Measurements from ENCODE around the gene PDK3. TPM values are rescaled to one million over a fixed set of nuclear protein-coding genes. Genes with fewer than 3 reads are reported as not detected.

The PDK3 gene
- total RNA-seq, 2 experiments from 2014 or later, result 12.5 to 12.6 TPM

DNA sequence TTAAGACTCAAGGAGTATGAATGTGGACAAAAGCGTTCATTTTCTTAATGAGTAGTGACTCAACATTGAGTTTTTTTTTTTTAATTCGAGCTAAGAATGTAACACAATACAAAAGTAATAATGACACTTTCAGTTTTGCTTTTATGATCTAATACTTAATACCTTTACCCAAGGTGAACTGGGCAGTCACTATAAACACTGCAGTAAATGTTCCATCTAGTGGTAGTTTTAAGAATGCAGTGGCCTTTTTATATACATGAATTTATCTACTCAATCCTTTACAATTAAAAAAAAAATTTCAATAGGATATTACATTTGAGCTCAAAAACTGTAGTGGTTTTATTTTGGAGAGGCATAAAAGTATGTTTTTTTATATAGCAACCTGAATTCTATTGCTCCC lies 33.9 kb downstream of the PDK3 start:
- DNase-seq, result peak in 3 of 14 experiments; percentile 61 to 74 (median 74)
- H3K9me3 ChIP-seq (ENCODE audit: control insufficient read depth in 1 of 2, insufficient read depth in 1 of 2, low read length in 2 of 2), result no peaks in the 10 kb centered on the region
- H3K27me3 Mint-ChIP-seq, result no peaks in the 10 kb centered on the region
- no peak overlapping the region for H3K4me3 ChIP-seq (ENCODE audit: low read length)
- peak overlapping the region; percentile 78 for H3K27ac Mint-ChIP-seq
- H3K36me3 Mint-ChIP-seq (ENCODE audit: low read depth), result peaks cover 51% of the 10 kb centered on the region
- H3K4me1 Mint-ChIP-seq (ENCODE audit: low read depth), result peaks cover 34% of the 10 kb centered on the region
- H3K36me3 ChIP-seq (ENCODE audit: insufficient read depth, low read length), result peaks cover 25% of the 10 kb centered on the region
- ChIA-PET CTCF (interaction anchor here (0.9 to 4.4 kb wide), 11 partner anchors 11 to 129 kb away, joined by 3 to 64 read pairs (median 6); no protein-coding TSS in a partner anchor), POLR2A (interaction anchor here (3.5 to 4.2 kb wide), 3 partner anchors 19 to 103 kb away, joined by 30 to 37 read pairs (median 33); partner anchors contain the start of gene PDK3)
- intact Hi-C loops (cut with DNase I, micrococcal nuclease), result loop anchor here (1.0 to 10.0 kb wide), 5 partner anchors 37 to 240 kb away; no protein-coding TSS in a partner anchor
- peaks cover 13% of the 10 kb centered on the region for H3K4me1 ChIP-seq (ENCODE audit: insufficient read depth, low read length)
- H3K27me3 ChIP-seq (ENCODE audit: control insufficient read depth in 1 of 2, insufficient read depth in 2 of 2, low read length in 2 of 2), result no peaks in the 10 kb centered on the region
- no peaks in the 10 kb centered on the region for H3K9me3 Mint-ChIP-seq
- H3K4me3 Mint-ChIP-seq, result peak overlapping the region; percentile 42
- H3K27ac ChIP-seq (ENCODE audit: low read depth in 1 of 2, low read length in 2 of 2), result peak overlapping the region in 1 of 2 donors; percentile 41
- ATAC-seq (ENCODE audit: poor library complexity), result peak; percentile 80
- TF ChIP-seq, protein P1, sequence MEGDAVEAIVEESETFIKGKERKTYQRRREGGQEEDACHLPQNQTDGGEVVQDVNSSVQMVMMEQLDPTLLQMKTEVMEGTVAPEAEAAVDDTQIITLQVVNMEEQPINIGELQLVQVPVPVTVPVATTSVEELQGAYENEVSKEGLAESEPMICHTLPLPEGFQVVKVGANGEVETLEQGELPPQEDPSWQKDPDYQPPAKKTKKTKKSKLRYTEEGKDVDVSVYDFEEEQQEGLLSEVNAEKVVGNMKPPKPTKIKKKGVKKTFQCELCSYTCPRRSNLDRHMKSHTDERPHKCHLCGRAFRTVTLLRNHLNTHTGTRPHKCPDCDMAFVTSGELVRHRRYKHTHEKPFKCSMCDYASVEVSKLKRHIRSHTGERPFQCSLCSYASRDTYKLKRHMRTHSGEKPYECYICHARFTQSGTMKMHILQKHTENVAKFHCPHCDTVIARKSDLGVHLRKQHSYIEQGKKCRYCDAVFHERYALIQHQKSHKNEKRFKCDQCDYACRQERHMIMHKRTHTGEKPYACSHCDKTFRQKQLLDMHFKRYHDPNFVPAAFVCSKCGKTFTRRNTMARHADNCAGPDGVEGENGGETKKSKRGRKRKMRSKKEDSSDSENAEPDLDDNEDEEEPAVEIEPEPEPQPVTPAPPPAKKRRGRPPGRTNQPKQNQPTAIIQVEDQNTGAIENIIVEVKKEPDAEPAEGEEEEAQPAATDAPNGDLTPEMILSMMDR (IDR thresholded peaks at IDR 0.05), result peak; percentile 30

DNA sequence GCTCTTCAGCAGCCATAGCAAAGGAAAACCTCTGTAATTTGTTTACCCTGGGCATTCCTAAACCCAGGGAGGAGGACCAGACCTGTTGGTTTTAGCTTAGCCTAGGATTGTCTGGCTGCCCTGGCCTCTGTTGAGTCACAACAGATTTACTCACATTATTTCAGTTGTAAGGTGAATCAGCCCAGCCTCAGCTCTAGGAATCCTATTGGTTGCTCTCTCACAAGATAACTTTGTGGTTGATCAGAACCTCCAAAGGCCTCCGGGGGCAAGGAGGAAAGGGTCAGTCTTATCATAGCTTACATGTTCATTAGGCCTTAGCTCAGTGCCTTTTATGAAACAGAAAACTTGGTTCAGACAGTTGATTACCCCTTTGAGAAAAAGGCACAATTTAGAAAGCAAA lies 41.0 kb downstream of the PDK3 start:
- H3K4me3 ChIP-seq (ENCODE audit: low read length), result no peak overlapping the region
- ChIA-PET POLR2A (no interaction called here), CTCF (no interaction called here)
- no peaks in the 10 kb centered on the region for H3K9me3 ChIP-seq (ENCODE audit: control insufficient read depth in 1 of 2, insufficient read depth in 1 of 2, low read length in 2 of 2)
- no peaks in the 10 kb centered on the region for H3K27me3 ChIP-seq (ENCODE audit: control insufficient read depth in 1 of 2, insufficient read depth in 2 of 2, low read length in 2 of 2)
- no peak overlapping the region for H3K27ac ChIP-seq (ENCODE audit: low read depth in 1 of 2, low read length in 2 of 2)
- H3K4me1 Mint-ChIP-seq (ENCODE audit: low read depth), result no peaks in the 10 kb centered on the region
- no peak overlapping the region for H3K27ac Mint-ChIP-seq
- no peak overlapping the region for H3K4me3 Mint-ChIP-seq
- no peaks in the 10 kb centered on the region for H3K27me3 Mint-ChIP-seq
- H3K4me1 ChIP-seq (ENCODE audit: insufficient read depth, low read length), result no peaks in the 10 kb centered on the region
- intact Hi-C loops (cut with DNase I, micrococcal nuclease), result no loop called here
- no peaks in the 10 kb centered on the region for H3K9me3 Mint-ChIP-seq
- peaks cover 38% of the 10 kb centered on the region for H3K36me3 ChIP-seq (ENCODE audit: insufficient read depth, low read length)
- DNase-seq (no peak), ATAC-seq (ENCODE audit: poor library complexity) (no peak)
- TF ChIP-seq, protein P1 (IDR thresholded peaks at IDR 0.05), result no peak
- peaks cover 66% of the 10 kb centered on the region for H3K36me3 Mint-ChIP-seq (ENCODE audit: low read depth)

DNA sequence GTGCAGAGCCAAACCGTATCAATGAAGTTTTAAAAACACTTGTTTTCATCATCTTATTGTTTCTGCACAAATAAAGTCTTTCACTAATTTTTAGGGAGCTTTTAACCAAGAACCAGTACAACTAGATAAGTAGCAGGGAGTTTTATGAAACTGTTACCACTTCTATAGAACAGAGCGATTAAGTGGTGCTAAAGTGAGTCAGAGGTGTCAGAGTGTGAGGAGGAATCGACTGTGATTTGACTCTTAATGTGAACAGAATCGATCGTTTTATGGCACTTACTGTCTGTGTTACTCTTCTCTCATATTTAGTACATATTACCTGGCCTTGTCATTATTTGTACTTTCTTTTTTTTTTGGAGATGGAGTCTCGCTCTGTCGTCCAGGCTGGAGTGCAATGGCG lies 43.3 kb downstream of the PDK3 start:
- Histone ChIP-seq H3K9me3 (ENCODE audit: control insufficient read depth in 1 of 2, insufficient read depth in 1 of 2, low read length in 2 of 2) (no peaks in the 10 kb centered on the region), H3K27ac (ENCODE audit: low read depth in 1 of 2, low read length in 2 of 2) (no peak overlapping the region), H3K4me3 (ENCODE audit: low read length) (no peak overlapping the region), H3K36me3 (ENCODE audit: insufficient read depth, low read length) (peaks cover 39% of the 10 kb centered on the region), H3K27me3 (ENCODE audit: control insufficient read depth in 1 of 2, insufficient read depth in 2 of 2, low read length in 2 of 2) (no peaks in the 10 kb centered on the region), H3K4me1 (ENCODE audit: insufficient read depth, low read length) (no peaks in the 10 kb centered on the region)
- intact Hi-C loops (cut with DNase I, micrococcal nuclease), result no loop called here
- ChIA-PET CTCF (no interaction called here), POLR2A (no interaction called here)
- ATAC-seq (ENCODE audit: poor library complexity) (no peak), DNase-seq (no peak)
- Mint-ChIP-seq H3K36me3 (ENCODE audit: low read depth) (peaks cover 58% of the 10 kb centered on the region), H3K27ac (no peak overlapping the region), H3K4me1 (ENCODE audit: low read depth) (no peaks in the 10 kb centered on the region), H3K27me3 (no peaks in the 10 kb centered on the region), H3K4me3 (no peak overlapping the region), H3K9me3 (no peaks in the 10 kb centered on the region)
- TF ChIP-seq, protein P1 (IDR thresholded peaks at IDR 0.05), result no peak
